Activated naive CD8-positive, alpha-beta T cell treated with anti-CD3 and anti-CD28 coated beads, Interleukin-2, amount 50 U/mL, for 24 hours (primary cell): ENCODE results near the gene MRC2.

Source experiments
- ATAC-seq: fragments of 150-1000 bp; cut with Tn5 transposase; one replicate; pipeline ENCODE4 v1.10.0; 2021
- DNase-seq: peaks from one replicate; pipeline ENCODE4 v3.0.0; 2021
- H3K27ac Mint-ChIP-seq: one replicate; pipeline ENCODE4 v1.8.0; 2021; ENCODE audit warnings: mild to moderate bottlenecking, mixed read lengths
- H3K27me3 Mint-ChIP-seq: one replicate; pipeline ENCODE4 v1.8.0; 2021; ENCODE audit warnings: mixed read lengths
- H3K36me3 Mint-ChIP-seq: one replicate; pipeline ENCODE4 v1.8.0; 2021; ENCODE audit warnings: low read depth, mixed read lengths
- H3K4me1 Mint-ChIP-seq: one replicate; pipeline ENCODE4 v1.8.0; 2021; ENCODE audit warnings: mixed read lengths
- H3K4me3 Mint-ChIP-seq: one replicate; pipeline ENCODE4 v1.8.0; 2021; ENCODE audit warnings: mild to moderate bottlenecking, moderate library complexity, mixed read lengths
- H3K9me3 Mint-ChIP-seq: one replicate; pipeline ENCODE4 v1.8.0; 2021; ENCODE audit warnings: mixed read lengths

MRC2 gene

DNA sequence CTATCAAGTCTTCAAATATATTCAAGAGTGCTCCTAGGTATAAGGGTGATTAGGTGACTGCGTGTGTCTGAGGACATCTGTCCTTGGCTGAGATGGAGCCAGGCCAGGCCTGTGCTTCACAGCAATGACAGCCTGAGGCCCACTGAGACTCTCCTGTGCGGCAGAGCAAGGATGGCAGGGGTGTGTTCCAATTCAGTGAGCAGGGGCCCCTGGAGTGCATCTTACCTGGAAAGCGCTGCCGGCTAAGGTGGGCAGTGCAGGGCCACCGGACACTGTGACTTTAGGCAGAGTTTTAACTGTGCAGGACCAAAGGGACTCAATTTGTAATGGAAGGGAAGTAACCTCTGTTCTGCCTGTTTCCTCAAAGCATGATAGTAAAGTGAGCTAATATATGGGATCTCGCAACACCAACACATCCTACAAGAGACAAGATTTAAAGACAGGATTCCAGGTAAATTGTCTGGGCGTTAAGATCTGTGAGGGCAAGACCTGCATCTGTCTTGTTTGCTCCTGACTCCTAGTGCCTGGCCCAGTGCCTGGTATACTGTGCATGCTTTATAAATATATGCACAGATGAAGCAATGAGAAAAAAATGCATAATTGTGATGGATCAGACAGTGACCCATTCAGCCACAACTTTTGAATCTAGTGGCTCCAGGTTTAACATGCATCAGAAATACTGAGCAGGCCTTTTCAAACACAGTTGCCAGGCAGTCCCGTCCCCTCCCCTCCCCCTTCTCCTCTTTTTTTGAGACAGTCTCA, 86.7 kb downstream of the MRC2 start:
- H3K27ac Mint-ChIP-seq: no peak overlapping the region
- no peaks in the 10 kb centered on the region for H3K36me3 Mint-ChIP-seq
- no peak for DNase-seq
- no peaks in the 10 kb centered on the region for H3K9me3 Mint-ChIP-seq
- no peak overlapping the region for H3K4me3 Mint-ChIP-seq
- H3K27me3 Mint-ChIP-seq: peaks cover 19% of the 10 kb centered on the region
- ATAC-seq: no peak
- H3K4me1 Mint-ChIP-seq: peaks cover 13% of the 10 kb centered on the region

DNA sequence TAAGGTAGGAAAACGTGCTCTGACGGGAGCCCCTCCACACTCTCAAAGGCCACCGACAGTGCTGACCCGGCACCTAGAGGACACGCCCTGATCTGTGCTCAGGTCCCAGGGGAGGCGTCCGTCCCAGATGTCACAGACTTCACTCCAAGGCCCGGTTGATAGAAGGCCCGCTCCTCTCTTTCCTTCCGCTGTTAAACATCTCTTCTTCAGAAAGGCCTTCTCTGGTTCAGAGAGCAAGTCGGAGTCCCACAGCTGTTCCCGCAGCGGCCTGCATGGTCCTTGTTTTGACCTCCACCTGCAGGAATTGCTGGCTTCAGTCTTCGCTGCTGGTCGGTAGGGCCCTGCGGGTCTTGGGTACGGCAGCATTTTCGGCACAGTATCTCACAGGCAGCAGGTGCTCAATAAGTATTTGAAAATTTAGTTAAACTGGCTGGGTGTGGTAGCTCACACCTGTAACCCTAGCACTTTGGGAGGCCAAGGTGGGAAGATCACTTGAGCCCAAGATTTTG, 88.5 kb downstream of the MRC2 start:
- DNase-seq: no peak
- no peaks in the 10 kb centered on the region for H3K36me3 Mint-ChIP-seq
- H3K4me3 Mint-ChIP-seq: no peak overlapping the region
- H3K9me3 Mint-ChIP-seq: no peaks in the 10 kb centered on the region
- H3K27me3 Mint-ChIP-seq: peaks cover 22% of the 10 kb centered on the region
- peaks cover 22% of the 10 kb centered on the region for H3K4me1 Mint-ChIP-seq
- no peak overlapping the region for H3K27ac Mint-ChIP-seq
- ATAC-seq: no peak

DNA sequence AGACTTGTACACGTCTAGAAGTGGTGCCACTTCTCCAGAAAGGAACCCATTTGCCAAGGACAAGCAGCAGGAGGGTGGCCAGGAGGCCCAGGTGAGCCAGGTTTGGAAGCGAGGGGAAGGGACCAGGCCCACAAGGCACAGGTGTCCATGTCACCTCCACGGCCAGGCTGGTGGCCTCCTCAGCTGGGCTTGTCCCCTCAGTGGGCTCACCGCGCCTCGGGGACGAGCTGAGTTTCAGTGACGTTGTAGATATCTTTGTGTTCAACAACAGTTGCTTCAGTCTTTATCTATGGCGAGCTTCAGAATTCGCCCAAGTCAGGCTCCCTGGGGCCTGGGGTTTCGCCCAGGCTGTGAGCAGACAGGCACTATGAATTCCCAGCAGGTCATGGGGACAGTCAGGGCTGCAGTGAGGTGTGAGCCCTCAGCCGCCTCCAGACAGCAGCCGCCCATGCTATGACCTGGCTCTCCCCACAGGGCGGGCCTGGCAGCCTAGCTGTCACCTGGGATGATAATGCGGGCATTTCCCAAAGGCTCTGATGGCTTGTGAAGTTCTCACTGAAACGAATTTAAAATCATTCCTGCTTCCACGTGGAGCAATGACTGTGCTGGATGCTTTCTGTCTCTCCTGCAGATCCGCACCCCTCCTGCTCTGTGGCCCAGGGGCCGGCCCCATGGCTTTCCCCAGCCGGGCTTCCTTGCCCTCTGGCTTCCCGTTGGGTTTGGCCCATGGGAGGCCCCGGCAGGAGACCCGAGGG, 89.5 kb downstream of the MRC2 start:
- no peak for DNase-seq
- peaks cover 27% of the 10 kb centered on the region for H3K27me3 Mint-ChIP-seq
- H3K4me1 Mint-ChIP-seq: peaks cover 24% of the 10 kb centered on the region
- no peaks in the 10 kb centered on the region for H3K9me3 Mint-ChIP-seq
- no peaks in the 10 kb centered on the region for H3K36me3 Mint-ChIP-seq
- ATAC-seq: no peak
- H3K4me3 Mint-ChIP-seq: no peak overlapping the region
- no peak overlapping the region for H3K27ac Mint-ChIP-seq

DNA sequence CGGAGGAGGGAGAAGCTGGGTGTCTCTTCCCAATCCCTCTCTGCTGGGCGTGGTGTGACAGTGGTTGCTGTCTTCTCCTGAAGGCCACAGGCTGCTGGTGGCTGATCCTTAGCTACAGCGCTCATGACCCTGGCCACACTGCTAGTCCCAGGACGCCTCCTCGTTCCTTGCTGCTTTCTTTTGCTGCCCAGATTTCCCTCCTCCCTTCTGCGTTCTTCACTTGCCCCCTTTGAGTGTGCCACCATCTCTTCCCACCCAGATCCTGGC, 90.1 kb downstream of the MRC2 start:
- no peak for ATAC-seq

DNA sequence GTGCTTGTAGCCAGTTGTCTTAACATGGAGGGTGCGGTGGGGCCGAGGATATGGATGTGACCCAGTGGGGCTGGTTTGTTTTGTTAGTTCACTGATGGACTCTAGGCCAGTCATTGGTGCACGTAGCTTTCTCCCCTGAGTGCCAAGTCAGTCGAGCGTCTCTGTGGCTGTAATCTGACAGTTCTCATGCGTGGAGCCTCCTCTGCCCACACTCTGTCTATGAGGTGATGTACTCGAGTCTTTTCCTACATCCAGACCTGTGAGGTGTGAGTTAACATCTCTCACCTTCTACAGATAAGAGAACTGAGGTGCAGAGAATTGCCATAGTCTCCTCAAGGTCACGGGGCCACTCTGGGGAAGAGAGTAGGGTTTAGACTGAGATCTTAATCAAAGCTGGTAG, 90.4 kb downstream of the MRC2 start:
- no peaks in the 10 kb centered on the region for H3K9me3 Mint-ChIP-seq
- H3K36me3 Mint-ChIP-seq: no peaks in the 10 kb centered on the region
- ATAC-seq (peak; percentile 23), DNase-seq (no peak)
- H3K27ac Mint-ChIP-seq: no peak overlapping the region
- peaks cover 35% of the 10 kb centered on the region for H3K27me3 Mint-ChIP-seq
- peaks cover 28% of the 10 kb centered on the region for H3K4me1 Mint-ChIP-seq
- no peak overlapping the region for H3K4me3 Mint-ChIP-seq

More for the DNA sequence above, 90.1 kb downstream of the MRC2 start:
- H3K9me3 Mint-ChIP-seq: no peaks in the 10 kb centered on the region
- H3K4me3 Mint-ChIP-seq: no peak overlapping the region
- H3K4me1 Mint-ChIP-seq: peaks cover 26% of the 10 kb centered on the region
- peaks cover 31% of the 10 kb centered on the region for H3K27me3 Mint-ChIP-seq
- no peak for DNase-seq
- H3K27ac Mint-ChIP-seq: no peak overlapping the region
- H3K36me3 Mint-ChIP-seq: no peaks in the 10 kb centered on the region

DNA sequence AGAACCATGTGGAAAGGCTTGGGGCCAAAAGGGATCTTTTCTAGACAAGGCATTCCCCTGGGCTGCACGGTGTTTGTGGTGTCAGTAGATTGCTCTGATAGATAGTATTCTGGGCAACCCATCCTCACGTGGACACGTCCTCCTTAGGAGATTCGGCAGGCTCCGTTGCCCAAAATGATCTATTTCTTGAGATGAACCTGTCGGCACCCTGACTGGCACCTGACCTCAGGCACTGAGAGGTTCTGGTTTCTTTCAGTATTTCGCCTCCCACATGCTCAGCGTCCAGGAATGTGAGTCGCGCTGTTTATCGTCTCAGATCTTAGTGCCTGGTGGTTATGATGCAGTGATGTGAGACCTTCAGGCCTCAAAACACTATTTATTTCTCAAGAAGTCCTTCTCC, 91.0 kb downstream of the MRC2 start:
- Mint-ChIP-seq H3K9me3 (no peaks in the 10 kb centered on the region), H3K27ac (no peak overlapping the region), H3K4me3 (no peak overlapping the region), H3K27me3 (peaks cover 35% of the 10 kb centered on the region), H3K4me1 (peaks cover 30% of the 10 kb centered on the region), H3K36me3 (no peaks in the 10 kb centered on the region)
- ATAC-seq: peak; percentile 77
- peak; percentile 21 for DNase-seq

DNA sequence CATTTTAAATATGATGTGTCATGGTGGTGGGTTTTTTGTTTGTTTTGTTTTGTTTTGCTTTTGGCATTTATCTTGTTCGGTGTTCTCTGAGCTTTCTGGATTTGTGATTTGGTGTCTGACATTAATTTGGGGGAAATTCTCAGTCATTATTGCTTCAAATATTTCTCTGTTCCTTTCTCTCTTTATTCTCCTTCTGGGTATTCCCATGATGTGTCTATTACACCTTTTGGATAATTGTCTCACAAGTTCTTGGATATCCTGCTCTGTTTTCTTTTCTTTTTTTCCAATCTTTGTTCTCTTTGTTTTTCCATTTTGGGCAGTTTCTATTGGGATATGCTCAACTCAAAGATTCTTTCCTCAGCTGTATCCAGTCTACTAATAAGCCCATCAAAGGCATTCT, 92.1 kb downstream of the MRC2 start:
- Mint-ChIP-seq H3K4me3 (no peak overlapping the region), H3K27me3 (peaks cover 35% of the 10 kb centered on the region), H3K4me1 (peaks cover 42% of the 10 kb centered on the region), H3K27ac (no peak overlapping the region), H3K9me3 (no peaks in the 10 kb centered on the region), H3K36me3 (no peaks in the 10 kb centered on the region)
- ATAC-seq: no peak
- DNase-seq: no peak

DNA sequence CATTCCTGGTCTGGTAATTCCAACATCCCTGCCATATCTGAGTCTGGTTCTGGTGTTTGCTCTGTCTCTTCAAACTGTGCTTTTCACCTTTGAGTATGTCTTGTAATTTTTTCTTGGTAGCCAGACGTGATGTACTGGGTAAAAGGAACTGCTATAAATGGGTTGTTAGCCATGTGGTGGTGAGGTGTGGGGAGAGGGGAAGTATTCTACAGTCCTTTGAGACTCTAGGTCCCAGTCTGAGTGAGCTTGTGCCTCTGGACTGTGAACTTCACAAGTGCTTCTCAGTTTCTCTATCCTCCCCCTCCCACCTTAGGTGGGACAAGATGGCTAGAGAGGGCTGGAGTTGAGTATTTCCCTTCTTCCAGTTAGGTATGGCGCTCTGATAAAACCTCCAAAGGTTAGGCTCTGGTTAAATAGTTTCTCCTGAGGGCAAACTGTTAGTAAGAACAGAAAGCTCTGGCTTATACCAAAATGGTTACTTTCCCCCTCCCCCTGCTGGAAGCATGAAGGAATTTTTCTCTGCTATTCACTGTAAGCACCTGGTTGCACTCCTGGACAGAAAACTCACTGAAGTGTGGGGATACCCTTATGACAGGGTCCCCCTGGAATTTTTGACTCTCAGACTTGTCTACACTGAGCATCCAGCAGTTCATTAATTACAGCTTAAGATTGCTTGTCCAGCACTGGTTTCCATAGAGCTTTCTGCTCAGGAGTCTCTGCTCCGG, 92.8 kb downstream of the MRC2 start:
- Mint-ChIP-seq H3K27me3 (peaks cover 38% of the 10 kb centered on the region), H3K4me1 (peaks cover 47% of the 10 kb centered on the region), H3K4me3 (no peak overlapping the region), H3K36me3 (no peaks in the 10 kb centered on the region), H3K9me3 (no peaks in the 10 kb centered on the region), H3K27ac (no peak overlapping the region)
- ATAC-seq (no peak), DNase-seq (no peak)

DNA sequence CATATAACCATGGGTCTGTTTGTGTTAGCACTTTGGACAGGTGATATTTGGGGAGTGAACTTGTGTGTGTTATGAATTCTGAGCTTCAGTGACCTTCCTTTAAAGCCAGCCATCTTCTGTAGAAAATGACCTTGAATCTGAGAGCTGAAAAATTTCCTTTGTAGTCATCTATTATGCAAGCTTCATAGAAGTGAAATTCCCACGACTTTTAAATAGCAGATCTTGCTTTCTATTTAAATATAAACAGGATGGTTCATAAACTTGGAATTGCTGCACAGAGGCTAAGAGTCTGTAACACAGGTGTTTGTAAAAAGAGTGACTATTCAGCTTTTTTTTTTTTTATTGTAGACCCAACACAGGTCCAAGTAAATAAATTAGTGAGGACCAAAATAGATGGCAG, 95.2 kb downstream of the MRC2 start:
- peaks cover 51% of the 10 kb centered on the region for H3K27me3 Mint-ChIP-seq

DNA sequence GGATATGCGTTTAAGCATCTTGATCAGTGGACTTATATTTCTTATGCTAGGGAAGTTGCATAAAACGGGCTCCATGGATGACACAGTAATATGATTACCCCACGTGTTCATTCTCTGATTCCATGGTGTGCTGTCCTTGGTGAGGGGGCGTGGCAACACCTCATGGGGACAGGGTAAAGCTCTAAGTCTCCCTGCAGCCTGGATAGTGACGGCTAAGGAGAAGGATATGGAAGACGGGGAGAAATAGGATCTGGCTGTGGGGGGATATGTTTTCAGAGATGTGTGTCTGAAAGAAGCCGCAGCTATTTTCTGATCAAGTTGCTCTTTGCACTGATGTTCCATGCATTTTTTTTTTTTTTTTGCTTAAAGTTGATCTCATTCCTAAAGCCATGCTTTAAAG, 96.4 kb downstream of the MRC2 start:
- no peaks in the 10 kb centered on the region for H3K36me3 Mint-ChIP-seq
- DNase-seq (no peak), ATAC-seq (no peak)
- peaks cover 8% of the 10 kb centered on the region for H3K9me3 Mint-ChIP-seq
- peaks cover 54% of the 10 kb centered on the region for H3K27me3 Mint-ChIP-seq
- no peak overlapping the region for H3K4me3 Mint-ChIP-seq
- H3K4me1 Mint-ChIP-seq: peaks cover 44% of the 10 kb centered on the region
- no peak overlapping the region for H3K27ac Mint-ChIP-seq

More for the DNA sequence above, 95.2 kb downstream of the MRC2 start:
- Mint-ChIP-seq H3K9me3 (peaks cover 6% of the 10 kb centered on the region), H3K4me1 (peaks cover 50% of the 10 kb centered on the region), H3K36me3 (no peaks in the 10 kb centered on the region), H3K27ac (no peak overlapping the region), H3K4me3 (no peak overlapping the region)
- ATAC-seq (no peak), DNase-seq (no peak)

DNA sequence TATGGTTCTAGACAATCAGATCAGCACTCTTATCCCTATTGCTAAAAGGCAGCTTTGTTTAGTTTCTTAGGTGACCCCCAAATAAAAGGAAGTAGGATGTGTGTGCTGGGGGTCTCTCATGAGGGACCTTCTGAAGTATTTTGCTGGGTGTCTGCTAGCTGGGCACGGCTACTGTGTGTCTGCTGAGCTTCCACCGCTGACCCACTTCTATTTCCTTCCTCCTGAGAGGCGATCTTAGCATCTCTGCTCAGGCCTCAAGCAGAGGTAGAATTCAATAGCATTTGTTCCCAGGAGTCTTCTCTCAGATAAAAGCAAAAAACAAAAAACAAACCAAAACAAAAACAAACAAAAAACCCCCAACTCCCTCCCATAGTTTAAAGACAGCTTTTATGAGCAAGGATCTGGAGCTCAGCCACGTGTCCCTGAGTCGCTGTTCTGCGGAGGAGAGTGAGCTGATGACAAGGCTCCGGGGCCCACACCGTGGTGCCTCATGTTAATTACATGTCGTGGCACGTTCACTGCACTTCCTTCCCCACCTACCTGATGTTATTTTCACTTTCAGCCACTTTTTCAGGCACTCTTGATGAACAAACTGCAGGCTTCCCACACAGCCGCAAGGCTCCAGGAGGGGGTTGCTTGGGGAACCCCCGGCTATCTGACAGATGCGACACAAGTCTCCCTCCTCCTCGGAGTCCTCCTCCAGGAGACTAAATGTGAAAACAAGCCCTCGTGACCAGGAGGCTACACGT, 97.1 kb downstream of the MRC2 start:
- DNase-seq (peak; percentile 77), ATAC-seq (peak; percentile 98)
- Mint-ChIP-seq H3K4me1 (peaks cover 39% of the 10 kb centered on the region), H3K4me3 (peak overlapping the region; percentile 46), H3K9me3 (peaks cover 8% of the 10 kb centered on the region), H3K27ac (peak overlapping the region; percentile 76), H3K36me3 (no peaks in the 10 kb centered on the region), H3K27me3 (peaks cover 51% of the 10 kb centered on the region)

DNA sequence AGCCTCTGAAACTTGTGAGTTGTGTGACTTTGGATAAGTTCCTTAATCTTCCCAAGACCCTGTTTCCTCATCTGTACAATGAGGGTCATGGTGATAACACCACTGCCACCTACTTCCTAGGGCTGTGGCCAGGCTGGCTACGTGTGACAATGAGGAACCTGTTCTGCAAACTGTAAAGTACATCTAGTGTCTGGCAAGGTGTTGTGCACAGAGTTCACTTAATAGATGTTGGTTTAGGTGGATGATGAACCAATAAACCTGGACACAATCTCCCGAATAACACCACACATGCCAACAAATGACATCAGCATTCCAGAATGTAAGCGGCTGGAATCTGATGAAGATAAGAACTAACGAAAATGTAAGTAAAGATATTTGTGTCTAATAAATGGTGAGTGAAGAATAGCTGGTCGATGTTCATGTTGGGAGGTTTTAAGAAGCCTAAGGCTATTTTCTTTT, 98.3 kb downstream of the MRC2 start:
- Mint-ChIP-seq H3K9me3 (peaks cover 8% of the 10 kb centered on the region), H3K27ac (no peak overlapping the region), H3K27me3 (peaks cover 48% of the 10 kb centered on the region), H3K4me1 (peaks cover 33% of the 10 kb centered on the region), H3K36me3 (no peaks in the 10 kb centered on the region), H3K4me3 (no peak overlapping the region)
- ATAC-seq: no peak
- no peak for DNase-seq

DNA sequence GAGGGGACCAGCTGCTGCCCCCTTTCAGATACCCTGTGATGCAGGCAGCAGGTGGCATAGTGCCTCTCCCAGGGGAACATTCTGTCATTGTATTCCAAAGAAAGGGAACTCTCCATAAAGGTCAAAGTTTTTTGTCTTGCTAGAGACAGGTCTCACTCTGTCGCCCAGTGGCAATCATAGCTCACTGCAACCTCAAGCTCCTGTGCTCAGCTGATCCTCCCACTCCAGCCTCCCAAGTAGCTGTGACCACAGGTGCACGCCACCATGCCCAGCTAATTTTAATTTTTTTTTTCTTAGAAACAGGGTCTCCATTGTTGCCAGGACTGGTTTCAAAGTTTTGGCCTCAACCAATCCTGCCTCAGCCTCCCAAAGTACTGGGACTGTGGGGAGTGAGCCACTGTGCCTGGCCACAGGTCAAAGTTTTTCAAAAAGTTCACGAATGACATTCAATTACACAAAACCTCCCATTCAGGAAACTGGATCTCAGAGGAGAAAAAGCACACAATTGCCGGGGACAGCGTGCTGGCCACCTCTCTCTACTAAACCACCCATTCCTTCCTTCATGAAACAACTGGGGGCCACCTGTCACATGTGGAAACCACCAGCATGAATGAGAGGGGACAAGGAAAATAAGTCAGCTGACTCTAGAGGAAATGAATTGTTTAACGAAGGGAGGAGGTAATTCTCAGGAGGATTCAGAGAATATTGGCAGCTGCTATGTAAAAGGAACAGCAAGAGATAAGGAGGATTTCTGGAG, 100.6 kb downstream of the MRC2 start:
- Mint-ChIP-seq H3K9me3 (peaks cover 8% of the 10 kb centered on the region), H3K27me3 (peaks cover 45% of the 10 kb centered on the region), H3K4me3 (no peak overlapping the region), H3K27ac (no peak overlapping the region), H3K4me1 (peaks cover 27% of the 10 kb centered on the region), H3K36me3 (no peaks in the 10 kb centered on the region)
- DNase-seq (no peak), ATAC-seq (no peak)

DNA sequence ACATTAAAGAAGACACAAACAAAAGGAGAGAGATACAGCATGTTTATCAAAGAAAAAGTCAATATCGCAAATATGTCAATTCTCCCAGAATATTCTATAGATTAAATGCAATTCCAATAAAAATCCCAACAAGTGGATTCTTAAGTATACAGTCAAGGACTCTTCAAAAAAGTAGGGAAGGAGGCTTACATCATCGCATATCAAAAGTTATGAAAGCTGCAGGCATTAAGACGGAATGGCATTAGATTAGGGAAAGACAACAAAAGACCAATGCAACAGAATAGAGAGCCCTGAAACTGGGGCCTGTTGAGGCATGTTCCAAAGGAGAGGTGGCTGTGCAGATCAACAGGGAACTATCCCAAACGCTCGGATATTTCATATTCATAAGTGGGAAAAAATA, 104.7 kb downstream of the MRC2 start:
- Mint-ChIP-seq H3K4me1 (peaks cover 7% of the 10 kb centered on the region), H3K4me3 (no peak overlapping the region), H3K36me3 (no peaks in the 10 kb centered on the region), H3K9me3 (peaks cover 4% of the 10 kb centered on the region), H3K27ac (no peak overlapping the region), H3K27me3 (peaks cover 36% of the 10 kb centered on the region)
- ATAC-seq (no peak), DNase-seq (no peak)
